Thoracic aorta (tissue), 2 donors: ENCODE data around the gene IGLL1. TPM values are rescaled to one million over a fixed set of nuclear protein-coding genes. Genes with fewer than 3 reads are reported as not detected.
"Not testable (repeated sequence)": the region's sequence is repeated elsewhere in the genome, so short reads cannot be mapped to it uniquely, and the experiment has no call there.

ENCODE experiments used
- ATAC-seq: fragments of 150-250 bp; one replicate; pipeline ENCODE4 v1.8.0; 2017; ENCODE audit warnings: low read depth; ENCODE audit not compliant: insufficient number of reproducible peaks, low FRiP score
- DNase-seq: peaks from one replicate; pipeline ENCODE4 v3.0.0-alpha.2; 2020; ENCODE audit warnings: low spot score
- H3K27ac ChIP-seq, 2 donors: fragments of 200-600 bp; sonication (generic); 1 replicate in 1 of 2; 2 replicates in 1 of 2; pipeline ENCODE4 v1.5.1; 2016; ENCODE audit warnings: mild to moderate bottlenecking in 2 of 2, moderate library complexity in 2 of 2
- H3K27me3 ChIP-seq: fragments of 200-600 bp; sonication (generic); replicated peaks from 2 replicates; pipeline ENCODE4 v1.6.0; 2016; ENCODE audit warnings: mild to moderate bottlenecking; ENCODE audit not compliant: insufficient read depth
- H3K36me3 ChIP-seq: fragments of 200-600 bp; sonication (generic); one replicate; pipeline ENCODE4 v1.5.1; 2016
- H3K4me1 ChIP-seq, 2 donors: fragments of 200-600 bp; sonication (generic); 1 replicate in 1 of 2; 2 replicates in 1 of 2; pipeline versions ENCODE4 v1.5.1 to v1.6.0; 2016; ENCODE audit warnings: low read depth in 2 of 2, mild to moderate bottlenecking in 1 of 2; ENCODE audit not compliant: control insufficient read depth in 1 of 2
- H3K4me3 ChIP-seq: fragments of 200-600 bp; sonication (generic); 2 replicates; pipeline ENCODE4 v1.5.1; 2016; ENCODE audit warnings: mild to moderate bottlenecking
- H3K9me3 ChIP-seq: fragments of 200-600 bp; sonication (generic); 2 replicates; pipeline ENCODE4 v1.5.1; 2016
- total RNA-seq, 2 donors: library from RNA; depleted of rRNA; stranded (reverse); fragments of >200 nt; gene quantifications; one replicate each; pipeline versions ENCODE4 v1.1.0 to v1.2.3, GENCODE V29; 2016
- TF ChIP-seq, protein P1 (sequence below): fragments of 200-600 bp; sonication (generic); IDR thresholded peaks from one replicate; pipeline ENCODE4 v1.5.1; 2019; ENCODE audit warnings: antibody characterized with exemption

IGLL1 gene
- total RNA-seq, 2 donors from 2014 or later = not detected

DNA sequence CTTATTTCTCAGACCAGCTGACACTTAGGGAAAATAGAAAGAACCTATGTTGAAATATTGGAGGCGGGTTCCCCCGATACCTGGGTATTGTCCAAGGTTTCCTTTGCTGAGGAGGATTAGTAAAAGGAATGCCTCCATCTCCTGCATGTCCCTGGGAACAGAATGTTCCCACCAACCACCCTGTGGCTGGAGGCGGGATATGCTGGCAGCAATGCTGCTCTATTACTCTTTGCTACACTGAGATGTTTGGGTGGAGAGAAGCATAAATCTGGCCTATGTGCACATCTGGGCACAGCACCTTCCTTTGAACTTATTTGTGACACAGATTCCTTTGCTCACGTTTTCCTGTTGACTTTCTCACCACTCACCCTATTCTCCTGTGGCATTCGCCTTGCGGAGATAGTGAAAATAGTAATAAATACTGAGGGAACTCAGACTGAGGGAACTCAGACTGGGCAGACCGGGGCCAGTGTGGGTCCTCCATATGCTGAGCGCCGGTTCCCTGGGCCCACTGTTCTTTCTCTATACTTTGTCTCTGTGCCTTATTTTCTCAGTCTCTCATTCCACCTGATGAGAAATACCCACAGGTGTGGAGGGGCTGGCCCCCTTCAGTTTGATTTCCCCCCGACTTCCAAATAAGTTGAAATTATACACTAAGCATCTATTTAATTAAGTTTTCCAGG, 32.1 kb downstream of the IGLL1 start:
- ATAC-seq (no peak), DNase-seq (no peak)
- Histone ChIP-seq H3K36me3 (no peaks in the 10 kb centered on the region), H3K27ac (no peak overlapping the region), H3K27me3 (no peaks in the 10 kb centered on the region), H3K4me1 (no peaks in the 10 kb centered on the region), H3K9me3 (no peaks in the 10 kb centered on the region), H3K4me3 (no peak overlapping the region)
- TF ChIP-seq, protein P1, sequence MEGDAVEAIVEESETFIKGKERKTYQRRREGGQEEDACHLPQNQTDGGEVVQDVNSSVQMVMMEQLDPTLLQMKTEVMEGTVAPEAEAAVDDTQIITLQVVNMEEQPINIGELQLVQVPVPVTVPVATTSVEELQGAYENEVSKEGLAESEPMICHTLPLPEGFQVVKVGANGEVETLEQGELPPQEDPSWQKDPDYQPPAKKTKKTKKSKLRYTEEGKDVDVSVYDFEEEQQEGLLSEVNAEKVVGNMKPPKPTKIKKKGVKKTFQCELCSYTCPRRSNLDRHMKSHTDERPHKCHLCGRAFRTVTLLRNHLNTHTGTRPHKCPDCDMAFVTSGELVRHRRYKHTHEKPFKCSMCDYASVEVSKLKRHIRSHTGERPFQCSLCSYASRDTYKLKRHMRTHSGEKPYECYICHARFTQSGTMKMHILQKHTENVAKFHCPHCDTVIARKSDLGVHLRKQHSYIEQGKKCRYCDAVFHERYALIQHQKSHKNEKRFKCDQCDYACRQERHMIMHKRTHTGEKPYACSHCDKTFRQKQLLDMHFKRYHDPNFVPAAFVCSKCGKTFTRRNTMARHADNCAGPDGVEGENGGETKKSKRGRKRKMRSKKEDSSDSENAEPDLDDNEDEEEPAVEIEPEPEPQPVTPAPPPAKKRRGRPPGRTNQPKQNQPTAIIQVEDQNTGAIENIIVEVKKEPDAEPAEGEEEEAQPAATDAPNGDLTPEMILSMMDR = no peak

GRCh38 chr22:23547382-23547781, 32.7 kb downstream of the IGLL1 start:
- not testable (repeated sequence) for H3K27ac ChIP-seq, DNase-seq, H3K36me3 ChIP-seq, H3K27me3 ChIP-seq, H3K4me1 ChIP-seq, H3K4me3 ChIP-seq, ATAC-seq, H3K9me3 ChIP-seq

- TF ChIP-seq, protein P1 = no peak
- H3K4me3 ChIP-seq = no peak overlapping the region
- H3K4me1 ChIP-seq = no peaks in the 10 kb centered on the region
- H3K27me3 ChIP-seq = no peaks in the 10 kb centered on the region
- no peaks in the 10 kb centered on the region for H3K36me3 ChIP-seq
- DNase-seq (no peak), ATAC-seq (no peak)
- H3K27ac ChIP-seq = no peak overlapping the region
- no peaks in the 10 kb centered on the region for H3K9me3 ChIP-seq
Observed at GRCh38 chr22:23544852-23545251, 35.2 kb downstream of the IGLL1 start.

GRCh38 chr22:23543506-23544000, 36.5 kb downstream of the IGLL1 start:
- not testable (repeated sequence) for H3K4me3 ChIP-seq, H3K9me3 ChIP-seq, DNase-seq, ATAC-seq, H3K36me3 ChIP-seq, H3K4me1 ChIP-seq, H3K27me3 ChIP-seq, H3K27ac ChIP-seq

GRCh38 chr22:23542933-23543332, 37.2 kb downstream of the IGLL1 start:
- TF ChIP-seq, protein P1 = no peak
- ATAC-seq (no peak), DNase-seq (no peak)
- no peaks in the 10 kb centered on the region for H3K4me1 ChIP-seq
- no peaks in the 10 kb centered on the region for H3K9me3 ChIP-seq
- H3K27ac ChIP-seq = no peak overlapping the region
- no peak overlapping the region for H3K4me3 ChIP-seq
- H3K36me3 ChIP-seq = no peaks in the 10 kb centered on the region
- no peaks in the 10 kb centered on the region for H3K27me3 ChIP-seq

DNA sequence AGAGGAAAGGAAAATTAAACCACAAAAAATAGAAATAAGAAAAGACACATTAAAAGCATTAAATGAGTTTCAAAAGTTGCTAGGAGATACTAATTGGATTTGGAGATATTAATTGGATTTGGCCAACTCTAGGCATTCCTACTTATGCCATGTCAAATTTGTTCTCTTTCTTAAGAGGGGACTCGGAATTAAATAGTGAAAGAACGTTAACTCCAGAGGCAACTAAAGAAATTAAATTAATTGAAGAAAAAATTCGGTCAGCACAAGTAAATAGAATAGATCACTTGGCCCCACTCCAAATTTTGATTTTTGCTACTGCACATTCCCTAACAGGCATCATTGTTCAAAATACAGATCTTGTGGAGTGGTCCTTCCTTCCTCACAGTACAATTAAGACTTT, 37.7 kb downstream of the IGLL1 start:
- not testable (repeated sequence) for H3K4me1 ChIP-seq, H3K36me3 ChIP-seq, H3K4me3 ChIP-seq, H3K27ac ChIP-seq, DNase-seq, ATAC-seq, H3K9me3 ChIP-seq, H3K27me3 ChIP-seq
